ENCODE measurements around the gene CRTAC1.

Gene CRTAC1

DNA sequence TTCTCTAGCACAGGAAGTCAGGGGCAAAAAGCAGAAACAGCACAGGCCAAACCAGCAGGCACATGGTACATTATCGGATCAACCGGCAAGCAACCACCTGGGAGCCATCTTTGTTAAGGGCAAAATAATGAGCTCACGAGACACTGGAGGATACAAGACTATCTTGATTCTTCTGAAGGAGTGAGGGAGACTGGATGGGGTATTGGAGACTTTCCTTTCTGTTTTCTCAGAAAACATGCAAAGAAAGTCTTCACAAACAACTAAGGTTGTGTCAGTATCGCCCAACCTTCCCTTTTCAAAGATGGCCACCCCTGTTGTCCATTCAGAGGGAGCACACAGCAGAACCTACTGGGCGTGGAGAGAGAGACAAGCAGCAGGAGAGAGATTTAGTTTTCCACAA is 151.2 kb downstream of the CRTAC1 start:
- TF ChIP-seq, protein P1, sequence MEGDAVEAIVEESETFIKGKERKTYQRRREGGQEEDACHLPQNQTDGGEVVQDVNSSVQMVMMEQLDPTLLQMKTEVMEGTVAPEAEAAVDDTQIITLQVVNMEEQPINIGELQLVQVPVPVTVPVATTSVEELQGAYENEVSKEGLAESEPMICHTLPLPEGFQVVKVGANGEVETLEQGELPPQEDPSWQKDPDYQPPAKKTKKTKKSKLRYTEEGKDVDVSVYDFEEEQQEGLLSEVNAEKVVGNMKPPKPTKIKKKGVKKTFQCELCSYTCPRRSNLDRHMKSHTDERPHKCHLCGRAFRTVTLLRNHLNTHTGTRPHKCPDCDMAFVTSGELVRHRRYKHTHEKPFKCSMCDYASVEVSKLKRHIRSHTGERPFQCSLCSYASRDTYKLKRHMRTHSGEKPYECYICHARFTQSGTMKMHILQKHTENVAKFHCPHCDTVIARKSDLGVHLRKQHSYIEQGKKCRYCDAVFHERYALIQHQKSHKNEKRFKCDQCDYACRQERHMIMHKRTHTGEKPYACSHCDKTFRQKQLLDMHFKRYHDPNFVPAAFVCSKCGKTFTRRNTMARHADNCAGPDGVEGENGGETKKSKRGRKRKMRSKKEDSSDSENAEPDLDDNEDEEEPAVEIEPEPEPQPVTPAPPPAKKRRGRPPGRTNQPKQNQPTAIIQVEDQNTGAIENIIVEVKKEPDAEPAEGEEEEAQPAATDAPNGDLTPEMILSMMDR (conservative IDR thresholded peaks at IDR 0.05) = no peak
- TF ChIP-seq ZFX (IDR thresholded peaks at IDR 0.05) = no peak

DNA sequence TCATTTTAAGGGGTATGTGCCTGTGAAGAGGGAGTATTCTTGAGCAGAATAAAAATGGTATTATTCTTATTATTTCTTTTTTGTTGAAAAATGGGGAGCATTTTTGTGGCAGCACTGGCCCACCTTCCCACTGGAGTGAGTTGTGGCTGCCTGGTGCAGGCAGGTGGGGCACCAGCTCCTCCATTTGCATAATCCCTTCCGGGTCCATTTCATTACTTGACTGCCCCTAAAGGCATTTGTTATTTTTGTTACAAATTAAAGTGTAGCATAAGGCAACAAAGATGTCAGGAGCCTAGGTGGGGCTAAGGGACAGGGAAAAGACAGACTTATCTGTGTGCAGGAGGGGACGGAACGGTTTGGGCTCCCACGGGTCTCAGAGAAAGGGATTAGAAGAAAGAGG is 154.0 kb downstream of the CRTAC1 start:
- TF ChIP-seq ZFX (IDR thresholded peaks at IDR 0.05) = no peak
- TF ChIP-seq, protein P1 (conservative IDR thresholded peaks at IDR 0.05) = no peak
- no peak overlapping the region for H3K27ac ChIP-seq

More for the DNA sequence above, 151.2 kb downstream of the CRTAC1 start:
- no peak overlapping the region for H3K27ac ChIP-seq

DNA sequence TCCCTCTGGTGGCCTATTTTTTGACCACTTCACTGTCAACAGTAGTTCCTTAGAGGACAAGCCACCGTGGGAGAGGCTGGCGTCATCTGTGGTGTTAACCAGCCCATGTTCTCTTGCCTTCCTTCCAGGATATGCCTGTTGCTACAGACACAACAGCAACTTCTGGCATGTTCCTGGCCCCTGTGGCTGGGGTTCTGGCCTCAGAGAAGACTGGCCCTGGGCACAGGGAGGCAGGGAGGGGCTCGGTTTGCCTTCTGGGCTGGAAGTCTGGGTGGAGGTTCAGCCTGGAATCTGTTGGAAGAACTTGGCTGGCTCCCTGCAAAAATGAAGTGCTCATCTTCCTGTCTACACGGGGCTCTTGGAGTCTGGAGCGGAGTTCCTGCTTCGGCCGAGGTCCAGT is 155.0 kb downstream of the CRTAC1 start:
- no peak for TF ChIP-seq ZFX (IDR thresholded peaks at IDR 0.05)
- TF ChIP-seq, protein P1 (conservative IDR thresholded peaks at IDR 0.05) = no peak
- no peak overlapping the region for H3K27ac ChIP-seq

DNA sequence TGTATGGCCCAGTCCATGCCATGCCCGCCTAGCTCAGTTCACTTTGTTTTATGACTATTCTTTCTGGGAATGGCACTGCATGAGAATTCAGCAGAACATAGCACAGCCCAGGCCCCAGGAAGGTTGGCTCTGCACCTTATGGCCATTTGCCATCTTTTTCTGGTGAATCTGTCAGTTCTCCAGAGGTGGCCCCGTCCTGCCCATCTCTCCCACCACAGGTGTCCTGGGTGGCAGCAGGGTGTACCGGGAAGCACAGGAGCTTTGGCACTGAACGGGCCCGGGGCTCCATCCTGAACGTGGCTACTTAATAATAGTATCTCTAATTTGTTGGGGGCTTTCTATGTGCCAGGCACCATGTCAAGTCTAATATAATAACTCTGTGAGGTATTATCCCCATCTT is 156.1 kb downstream of the CRTAC1 start:
- no peak overlapping the region for H3K27ac ChIP-seq
- TF ChIP-seq, protein P1 (conservative IDR thresholded peaks at IDR 0.05) = no peak
- no peak for TF ChIP-seq ZFX (IDR thresholded peaks at IDR 0.05)

DNA sequence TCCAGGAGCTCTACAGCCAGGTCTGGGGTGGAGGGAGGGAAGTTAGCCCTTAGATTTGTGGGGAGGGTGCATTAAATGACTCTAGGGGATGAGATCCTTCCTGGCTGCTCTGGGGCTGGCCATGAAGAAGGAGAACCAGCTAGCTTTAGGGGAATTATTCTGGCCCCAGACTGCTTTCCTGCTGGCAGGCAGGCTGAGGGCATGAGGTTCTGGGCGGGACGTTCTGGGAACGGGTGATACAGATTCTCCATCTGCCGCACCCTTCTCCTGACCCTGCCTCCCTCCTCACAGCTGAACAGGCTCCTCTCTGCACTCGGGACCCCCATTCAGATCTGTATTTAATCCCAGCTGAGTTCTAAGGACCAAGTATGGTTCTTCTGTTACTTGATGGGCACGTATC is 156.9 kb downstream of the CRTAC1 start:
- H3K27ac ChIP-seq = no peak overlapping the region
- no peak for TF ChIP-seq ZFX (IDR thresholded peaks at IDR 0.05)
- TF ChIP-seq, protein P1 (conservative IDR thresholded peaks at IDR 0.05) = no peak

DNA sequence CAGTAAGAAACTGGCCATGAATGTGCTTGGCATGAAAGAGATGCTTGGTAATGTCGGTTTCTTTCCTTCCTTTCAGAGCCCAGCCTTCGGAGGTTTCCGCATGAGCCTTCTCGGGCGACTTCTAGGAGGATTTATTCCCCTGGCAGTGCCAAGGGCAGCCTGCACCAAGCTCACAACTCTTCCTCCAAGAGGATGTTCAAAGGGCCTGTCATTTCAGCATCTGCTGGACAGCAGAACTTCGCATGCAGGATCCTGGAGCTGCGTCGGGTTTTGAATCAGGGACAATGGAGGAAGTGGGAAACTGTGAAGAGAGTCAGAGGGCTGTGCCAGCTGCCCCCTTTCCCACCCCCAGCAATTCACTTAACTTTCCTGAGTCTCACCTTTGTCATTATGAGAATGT is 159.4 kb downstream of the CRTAC1 start:
- no peak overlapping the region for H3K27ac ChIP-seq
- TF ChIP-seq ZFX (IDR thresholded peaks at IDR 0.05) = no peak
- TF ChIP-seq, protein P1 (conservative IDR thresholded peaks at IDR 0.05) = no peak

DNA sequence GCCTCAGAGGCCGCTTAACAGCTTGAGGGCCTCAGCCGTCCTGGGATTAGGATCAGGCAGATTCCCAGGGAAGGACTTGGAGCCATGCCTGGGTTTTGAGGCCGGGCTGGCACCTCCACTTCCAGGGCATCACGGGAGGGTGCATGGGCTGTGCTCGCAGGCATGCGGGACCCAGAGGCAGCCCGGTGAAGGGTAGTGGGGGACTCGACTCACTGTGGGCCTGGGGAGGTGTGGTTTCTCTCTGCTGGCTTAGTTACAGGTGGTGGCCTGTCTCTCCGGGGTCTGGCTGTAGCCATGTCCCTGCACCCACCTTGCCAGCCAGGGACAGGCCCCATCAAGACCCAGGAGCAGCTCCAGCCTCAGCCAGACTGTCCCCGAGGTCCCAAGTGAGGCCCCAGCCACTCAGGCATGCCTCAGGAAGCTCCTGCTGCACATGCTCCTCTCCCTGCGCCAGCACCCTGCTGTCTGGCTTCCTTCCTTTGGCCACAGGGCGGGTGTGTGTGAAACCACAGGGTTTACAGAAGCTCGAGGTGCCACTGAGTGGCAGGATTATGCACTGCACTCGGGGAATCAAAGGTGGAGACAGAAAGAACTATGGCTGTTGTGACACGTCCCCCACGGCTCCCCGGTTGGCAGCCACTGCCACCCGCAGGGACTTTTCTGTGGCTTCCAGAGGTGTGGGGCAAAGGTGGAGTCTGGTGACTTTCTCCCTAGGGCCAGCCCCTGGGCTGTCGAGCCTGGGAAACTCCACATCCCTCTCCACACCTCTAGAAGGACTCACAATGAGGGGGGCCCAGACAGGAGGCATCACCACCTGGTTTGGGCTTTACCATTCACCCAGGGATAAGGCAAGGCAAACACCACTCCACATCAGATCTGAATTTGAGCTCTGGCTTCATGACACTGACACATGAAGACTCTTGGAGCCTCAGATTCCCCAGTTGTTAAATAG is 161.1 kb downstream of the CRTAC1 start:
- peak overlapping the region; percentile 27 for H3K27ac ChIP-seq
- TF ChIP-seq, protein P1 (conservative IDR thresholded peaks at IDR 0.05) = peak; percentile 80
- TF ChIP-seq ZFX (IDR thresholded peaks at IDR 0.05) = peak; percentile 32; the same call in 1 of the 2 replicates
